AG20443 (cell line): ENCODE data around the gene SFXN3.
"Not testable (repeated sequence)": the region's sequence is repeated elsewhere in the genome, so short reads cannot be mapped to it uniquely, and the experiment has no call there.

ENCODE experiments used
- DNase-seq: peaks from one replicate; pipeline ENCODE4 v3.0.0; 2012; ENCODE audit warnings: low spot score, mixed read lengths

The SFXN3 gene

GRCh38 chr10:101015582-101015973 lies 15.5 kb upstream of the SFXN3 start:
- DNase-seq, result no peak

- DNase-seq, result no peak
These were observed 14.2 kb upstream of the SFXN3 start for GRCh38 chr10:101016814-101017213.

GRCh38 chr10:101018118-101018599 lies 12.9 kb upstream of the SFXN3 start:
- DNase-seq, result no peak

GRCh38 chr10:101018600-101019439 lies 12.2 kb upstream of the SFXN3 start:
- DNase-seq, result peak; percentile 95

- DNase-seq, result no peak
These were observed 11.7 kb upstream of the SFXN3 start for GRCh38 chr10:101019440-101019703.

GRCh38 chr10:101020427-101021075 lies 10.5 kb upstream of the SFXN3 start:
- no peak for DNase-seq

GRCh38 chr10:101021239-101021638 lies 9.8 kb upstream of the SFXN3 start:
- DNase-seq, result no peak

GRCh38 chr10:101021692-101022251 lies 9.3 kb upstream of the SFXN3 start:
- DNase-seq, result no peak

GRCh38 chr10:101022967-101023705 lies 7.9 kb upstream of the SFXN3 start:
- no peak for DNase-seq

GRCh38 chr10:101027106-101027720 lies 3.8 kb upstream of the SFXN3 start:
- DNase-seq, result no peak

GRCh38 chr10:101028446-101029337 lies 2.3 kb upstream of the SFXN3 start:
- no peak for DNase-seq

GRCh38 chr10:101029520-101030295 lies 1.3 kb upstream of the SFXN3 start:
- DNase-seq, result no peak

GRCh38 chr10:101030496-101031127 lies 422 bp upstream of the SFXN3 start:
- DNase-seq, result no peak

GRCh38 chr10:101031796-101032636 lies 982 bp downstream of the SFXN3 start:
- DNase-seq, result peak; percentile 86

- peak; percentile 89 for DNase-seq
These were observed 1.7 kb downstream of the SFXN3 start for GRCh38 chr10:101032637-101033224.

GRCh38 chr10:101033276-101033675 lies 2.2 kb downstream of the SFXN3 start:
- no peak for DNase-seq

GRCh38 chr10:101034404-101034803 lies 3.4 kb downstream of the SFXN3 start:
- DNase-seq, result not testable (repeated sequence)

- DNase-seq, result no peak
These were observed 4.3 kb downstream of the SFXN3 start for GRCh38 chr10:101035314-101035713.
